Measurements from ENCODE around the gene MBL2.
A peak's percentile ranks its signal among the peaks of the same experiment; 100 is the strongest.

Gene MBL2

GRCh38 chr10:52746169-52746568 is 26.4 kb downstream of the MBL2 start:
- H3K36me3 ChIP-seq (ENCODE audit: low read depth): no peaks in the 10 kb centered on the region
- no peak for ATAC-seq (ENCODE audit: low read depth)
- DNase-seq (ENCODE audit: low spot score): no peak
- no peak overlapping the region for H3K27ac ChIP-seq (ENCODE audit: poor library complexity, severe bottlenecking)
- H3K9me3 ChIP-seq (ENCODE audit: severe bottlenecking): no peaks in the 10 kb centered on the region
- no peaks in the 10 kb centered on the region for H3K27me3 ChIP-seq (ENCODE audit: insufficient read depth, poor library complexity, severe bottlenecking)
- H3K4me1 ChIP-seq (ENCODE audit: insufficient read depth, poor library complexity, severe bottlenecking): no peaks in the 10 kb centered on the region
- no peak for TF ChIP-seq CTCF (IDR thresholded peaks at IDR 0.05; ENCODE audit: poor library complexity, severe bottlenecking)
- H3K4me3 ChIP-seq (ENCODE audit: severe bottlenecking): no peak overlapping the region

GRCh38 chr10:52744057-52744805 is 28.4 kb downstream of the MBL2 start:
- no peaks in the 10 kb centered on the region for H3K27me3 ChIP-seq (ENCODE audit: insufficient read depth, poor library complexity, severe bottlenecking)
- H3K4me3 ChIP-seq (ENCODE audit: severe bottlenecking): no peak overlapping the region
- DNase-seq (ENCODE audit: low spot score) (no peak), ATAC-seq (ENCODE audit: low read depth) (peak; percentile 59; the same call in 2 of the 3 replicates)
- H3K4me1 ChIP-seq (ENCODE audit: insufficient read depth, poor library complexity, severe bottlenecking): no peaks in the 10 kb centered on the region
- no peak overlapping the region for H3K27ac ChIP-seq (ENCODE audit: poor library complexity, severe bottlenecking)
- no peaks in the 10 kb centered on the region for H3K9me3 ChIP-seq (ENCODE audit: severe bottlenecking)
- no peaks in the 10 kb centered on the region for H3K36me3 ChIP-seq (ENCODE audit: low read depth)
- TF ChIP-seq CTCF (IDR thresholded peaks at IDR 0.05; ENCODE audit: poor library complexity, severe bottlenecking): no peak

- no peak for TF ChIP-seq CTCF (IDR thresholded peaks at IDR 0.05; ENCODE audit: poor library complexity, severe bottlenecking)
- no peak for DNase-seq (ENCODE audit: low spot score)
- H3K4me1 ChIP-seq (ENCODE audit: insufficient read depth, poor library complexity, severe bottlenecking): no peaks in the 10 kb centered on the region
- no peaks in the 10 kb centered on the region for H3K36me3 ChIP-seq (ENCODE audit: low read depth)
- no peaks in the 10 kb centered on the region for H3K27me3 ChIP-seq (ENCODE audit: insufficient read depth, poor library complexity, severe bottlenecking)
- no peak overlapping the region for H3K27ac ChIP-seq (ENCODE audit: poor library complexity, severe bottlenecking)
- H3K9me3 ChIP-seq (ENCODE audit: severe bottlenecking): no peaks in the 10 kb centered on the region
- H3K4me3 ChIP-seq (ENCODE audit: severe bottlenecking): no peak overlapping the region
- no peak for ATAC-seq (ENCODE audit: low read depth)
These were observed 29.9 kb downstream of the MBL2 start for GRCh38 chr10:52742731-52743130.

GRCh38 chr10:52741851-52742250 is 30.7 kb downstream of the MBL2 start:
- peak; percentile 58 for ATAC-seq (ENCODE audit: low read depth)

More at GRCh38 chr10:52741851-52742250, 30.7 kb downstream of the MBL2 start:
- no peak for TF ChIP-seq CTCF (IDR thresholded peaks at IDR 0.05; ENCODE audit: poor library complexity, severe bottlenecking)
- H3K9me3 ChIP-seq (ENCODE audit: severe bottlenecking): no peaks in the 10 kb centered on the region
- H3K4me3 ChIP-seq (ENCODE audit: severe bottlenecking): no peak overlapping the region
- H3K27ac ChIP-seq (ENCODE audit: poor library complexity, severe bottlenecking): no peak overlapping the region
- no peaks in the 10 kb centered on the region for H3K27me3 ChIP-seq (ENCODE audit: insufficient read depth, poor library complexity, severe bottlenecking)
- no peaks in the 10 kb centered on the region for H3K4me1 ChIP-seq (ENCODE audit: insufficient read depth, poor library complexity, severe bottlenecking)
- DNase-seq (ENCODE audit: low spot score): no peak
- no peaks in the 10 kb centered on the region for H3K36me3 ChIP-seq (ENCODE audit: low read depth)
